ENCODE data around the gene NDUFS1.

The NDUFS1 gene

DNA sequence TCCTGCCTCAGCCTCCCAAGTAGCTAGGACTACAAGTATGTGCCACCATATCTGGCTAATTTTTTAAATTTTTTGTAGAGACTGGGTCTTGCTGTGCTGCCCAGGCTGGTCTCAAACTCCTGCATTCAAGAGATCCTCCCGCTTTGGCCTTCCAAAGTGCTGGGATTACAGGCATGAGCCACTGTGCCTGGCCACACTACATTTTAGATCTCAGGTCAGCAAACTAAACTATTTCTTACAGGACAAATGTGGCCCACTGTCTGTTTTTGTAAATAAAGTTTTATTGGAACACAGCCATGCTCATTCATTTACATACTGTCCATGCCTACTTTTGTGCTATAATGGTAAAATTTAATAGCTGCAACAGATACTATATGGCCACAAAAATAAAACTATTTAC, 91.0 kb downstream of the NDUFS1 start:
- H3K4me3 ChIP-seq (ENCODE audit: control insufficient read depth, low read depth, low read length), result no peak overlapping the region
- no peak for DNase-seq (ENCODE audit: low read depth)

More for the DNA sequence above, 91.0 kb downstream of the NDUFS1 start:
- TF ChIP-seq, protein P1, sequence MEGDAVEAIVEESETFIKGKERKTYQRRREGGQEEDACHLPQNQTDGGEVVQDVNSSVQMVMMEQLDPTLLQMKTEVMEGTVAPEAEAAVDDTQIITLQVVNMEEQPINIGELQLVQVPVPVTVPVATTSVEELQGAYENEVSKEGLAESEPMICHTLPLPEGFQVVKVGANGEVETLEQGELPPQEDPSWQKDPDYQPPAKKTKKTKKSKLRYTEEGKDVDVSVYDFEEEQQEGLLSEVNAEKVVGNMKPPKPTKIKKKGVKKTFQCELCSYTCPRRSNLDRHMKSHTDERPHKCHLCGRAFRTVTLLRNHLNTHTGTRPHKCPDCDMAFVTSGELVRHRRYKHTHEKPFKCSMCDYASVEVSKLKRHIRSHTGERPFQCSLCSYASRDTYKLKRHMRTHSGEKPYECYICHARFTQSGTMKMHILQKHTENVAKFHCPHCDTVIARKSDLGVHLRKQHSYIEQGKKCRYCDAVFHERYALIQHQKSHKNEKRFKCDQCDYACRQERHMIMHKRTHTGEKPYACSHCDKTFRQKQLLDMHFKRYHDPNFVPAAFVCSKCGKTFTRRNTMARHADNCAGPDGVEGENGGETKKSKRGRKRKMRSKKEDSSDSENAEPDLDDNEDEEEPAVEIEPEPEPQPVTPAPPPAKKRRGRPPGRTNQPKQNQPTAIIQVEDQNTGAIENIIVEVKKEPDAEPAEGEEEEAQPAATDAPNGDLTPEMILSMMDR (conservative IDR thresholded peaks at IDR 0.05; ENCODE audit: control insufficient read depth, insufficient read depth, low read depth, low read length), result no peak
